ENCODE results near the gene VSTM5. TPM values are rescaled to one million over a fixed set of nuclear protein-coding genes. Genes with fewer than 3 reads are reported as not detected.

The VSTM5 gene
- total RNA-seq, 1 donor from 2014 or later = not detected

GRCh38 chr11:93841446-93841845 is 9.0 kb downstream of the VSTM5 start:
- Histone ChIP-seq H3K4me1 (no peaks in the 10 kb centered on the region), H3K9me3 (no peaks in the 10 kb centered on the region), H3K27ac (no peak overlapping the region), H3K36me3 (no peaks in the 10 kb centered on the region), H3K27me3 (no peaks in the 10 kb centered on the region), H3K4me3 (no peak overlapping the region)
- intact Hi-C loops (cut with DNase I) = no loop called here
- no peak for TF ChIP-seq CTCF (IDR thresholded peaks at IDR 0.05)
- DNase-seq (no peak), ATAC-seq (no peak)

- Histone ChIP-seq H3K4me1 (no peaks in the 10 kb centered on the region), H3K36me3 (no peaks in the 10 kb centered on the region), H3K27ac (no peak overlapping the region), H3K27me3 (no peaks in the 10 kb centered on the region), H3K9me3 (no peaks in the 10 kb centered on the region), H3K4me3 (no peak overlapping the region)
- ATAC-seq (no peak), DNase-seq (no peak)
- TF ChIP-seq CTCF (IDR thresholded peaks at IDR 0.05) = no peak
- intact Hi-C loops (cut with DNase I) = no loop called here
Measured at GRCh38 chr11:93840981-93841380, 9.4 kb downstream of the VSTM5 start.

- H3K9me3 ChIP-seq = no peaks in the 10 kb centered on the region
- no peaks in the 10 kb centered on the region for H3K27me3 ChIP-seq
- no peaks in the 10 kb centered on the region for H3K4me1 ChIP-seq
- DNase-seq = no peak
- no peak for ATAC-seq
- H3K4me3 ChIP-seq = no peak overlapping the region
- intact Hi-C loops (cut with DNase I) = no loop called here
- H3K27ac ChIP-seq = no peak overlapping the region
- no peaks in the 10 kb centered on the region for H3K36me3 ChIP-seq
- no peak for TF ChIP-seq CTCF (IDR thresholded peaks at IDR 0.05)
Measured at GRCh38 chr11:93840180-93840579, 10.2 kb downstream of the VSTM5 start.

- DNase-seq (no peak), ATAC-seq (no peak)
- no peaks in the 10 kb centered on the region for H3K36me3 ChIP-seq
- H3K4me3 ChIP-seq = no peak overlapping the region
- H3K27me3 ChIP-seq = no peaks in the 10 kb centered on the region
- no peaks in the 10 kb centered on the region for H3K4me1 ChIP-seq
- intact Hi-C loops (cut with DNase I) = no loop called here
- H3K27ac ChIP-seq = no peak overlapping the region
- H3K9me3 ChIP-seq = no peaks in the 10 kb centered on the region
- no peak for TF ChIP-seq CTCF (IDR thresholded peaks at IDR 0.05)
Measured at GRCh38 chr11:93838967-93839366, 11.5 kb downstream of the VSTM5 start.

GRCh38 chr11:93832780-93833179 is 17.6 kb downstream of the VSTM5 start:
- ATAC-seq (no peak), DNase-seq (no peak)
- TF ChIP-seq CTCF (IDR thresholded peaks at IDR 0.05) = no peak
- Histone ChIP-seq H3K4me1 (no peaks in the 10 kb centered on the region), H3K9me3 (no peaks in the 10 kb centered on the region), H3K27me3 (no peaks in the 10 kb centered on the region), H3K36me3 (no peaks in the 10 kb centered on the region), H3K4me3 (no peak overlapping the region), H3K27ac (no peak overlapping the region)
- intact Hi-C loops (cut with DNase I) = no loop called here
